HG03575 (cell line): ENCODE data around the gene ZNF573.

Experiments used
- ATAC-seq: cut with Tn5 transposase; IDR thresholded peaks from one replicate; pipeline ENCODE4 v1.9.1; 2021; ENCODE audit not compliant: unreplicated experiment, insufficient number of reproducible peaks, low FRiP score; ENCODE audit errors: extremely low read depth

Gene ZNF573

DNA sequence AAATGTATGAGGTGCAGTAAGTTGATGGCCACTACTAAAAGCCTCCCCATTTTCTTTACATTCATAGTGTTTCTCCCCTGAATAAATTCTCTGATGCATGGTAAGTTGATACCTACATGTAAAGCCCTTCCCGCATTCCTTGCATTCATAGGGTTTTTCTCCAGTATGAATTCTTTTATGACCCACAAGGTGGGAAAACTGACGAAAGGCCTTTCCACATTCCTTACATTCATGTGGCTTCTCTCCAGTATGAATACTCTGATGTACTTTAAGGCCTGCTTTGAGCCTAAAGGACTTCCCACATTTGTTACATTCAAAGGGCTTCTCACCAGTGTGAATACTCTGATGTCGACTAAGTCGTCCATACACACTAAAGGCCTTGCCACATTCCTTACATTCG, 80.3 kb downstream of the ZNF573 start:
- no peak for ATAC-seq

DNA sequence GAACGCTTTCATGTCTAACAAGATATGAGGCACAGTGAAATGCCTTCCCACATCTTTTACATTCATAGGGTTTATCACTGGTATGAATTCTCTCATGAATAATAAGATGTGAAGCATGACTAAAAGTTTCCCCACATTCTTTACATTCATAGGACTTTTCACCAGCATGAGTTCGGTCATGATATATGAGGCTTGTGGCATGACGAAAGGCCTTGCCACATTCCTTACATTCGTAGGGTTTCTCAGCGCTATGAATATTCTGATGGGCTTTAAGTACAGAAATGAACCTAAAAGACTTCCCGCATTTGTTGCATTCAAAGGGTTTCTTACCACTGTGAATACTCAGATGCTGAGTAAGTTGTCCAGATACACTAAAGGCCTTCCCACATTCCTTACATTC, 81.2 kb downstream of the ZNF573 start:
- no peak for ATAC-seq

DNA sequence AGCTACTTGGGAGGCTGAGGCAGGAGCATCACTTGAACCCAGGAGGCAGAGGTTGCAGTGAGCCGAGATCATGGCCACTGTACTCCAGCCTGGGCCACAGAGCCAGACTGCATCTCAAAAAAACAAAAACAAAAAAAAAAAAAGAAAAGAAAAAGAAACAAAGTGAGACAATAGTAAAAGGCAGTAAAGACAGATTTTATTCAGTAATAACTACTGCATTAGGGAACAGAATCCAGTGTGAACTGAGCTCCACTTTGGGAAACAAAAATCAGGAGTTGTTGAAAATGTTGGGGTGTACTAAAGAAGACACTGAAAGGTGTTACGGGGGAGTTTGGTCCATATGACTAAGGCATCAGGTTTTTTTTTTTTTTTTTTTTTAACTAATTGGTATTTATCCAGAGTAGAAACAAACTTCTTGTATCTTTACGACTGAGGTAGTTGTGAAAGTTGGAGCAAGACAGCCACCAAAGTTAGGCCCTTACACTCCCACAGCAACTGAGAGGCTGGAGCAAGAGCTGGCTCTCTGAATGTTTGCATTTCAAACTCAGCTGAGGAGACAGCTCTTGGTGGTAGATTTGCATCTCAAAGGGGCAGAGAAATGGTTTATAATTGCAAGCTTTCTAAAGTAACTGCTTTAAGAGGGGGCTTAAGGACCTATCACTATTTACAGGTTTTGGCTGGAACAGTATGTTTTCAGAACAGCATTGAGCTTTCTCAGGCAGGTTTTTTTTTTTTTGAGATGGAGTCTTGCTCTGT, 84.1 kb downstream of the ZNF573 start:
- no peak for ATAC-seq

DNA sequence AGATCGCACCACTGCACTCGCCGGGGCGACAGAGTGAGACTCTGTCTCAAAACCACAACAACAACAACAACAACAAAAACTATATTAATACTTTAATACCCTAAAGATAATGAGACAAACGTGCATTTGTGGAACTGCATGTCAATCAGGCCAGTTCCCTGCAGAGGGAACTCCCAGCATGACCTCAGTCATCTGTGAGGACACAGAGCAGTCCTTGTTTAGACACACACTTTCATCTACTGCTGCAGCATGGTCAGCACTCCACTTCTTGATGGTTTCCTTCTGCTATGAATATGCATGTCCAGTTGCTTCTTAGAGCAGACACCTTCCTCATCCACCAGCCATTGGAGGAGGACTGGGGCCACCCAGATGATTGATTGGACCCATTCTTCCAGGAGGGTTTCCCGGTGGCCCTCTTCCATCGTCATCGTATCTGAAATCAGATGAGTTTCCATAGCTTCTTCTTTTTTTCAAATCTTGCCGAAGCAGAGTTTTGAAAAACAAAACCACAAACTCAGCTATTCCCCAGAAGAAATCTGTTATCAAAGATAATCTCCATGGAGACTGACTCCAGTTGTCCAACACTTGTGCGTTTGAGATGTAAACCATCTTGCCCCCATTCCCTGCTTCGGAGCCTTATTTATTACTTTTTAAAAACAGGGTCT, 86.3 kb downstream of the ZNF573 start:
- no peak for ATAC-seq

DNA sequence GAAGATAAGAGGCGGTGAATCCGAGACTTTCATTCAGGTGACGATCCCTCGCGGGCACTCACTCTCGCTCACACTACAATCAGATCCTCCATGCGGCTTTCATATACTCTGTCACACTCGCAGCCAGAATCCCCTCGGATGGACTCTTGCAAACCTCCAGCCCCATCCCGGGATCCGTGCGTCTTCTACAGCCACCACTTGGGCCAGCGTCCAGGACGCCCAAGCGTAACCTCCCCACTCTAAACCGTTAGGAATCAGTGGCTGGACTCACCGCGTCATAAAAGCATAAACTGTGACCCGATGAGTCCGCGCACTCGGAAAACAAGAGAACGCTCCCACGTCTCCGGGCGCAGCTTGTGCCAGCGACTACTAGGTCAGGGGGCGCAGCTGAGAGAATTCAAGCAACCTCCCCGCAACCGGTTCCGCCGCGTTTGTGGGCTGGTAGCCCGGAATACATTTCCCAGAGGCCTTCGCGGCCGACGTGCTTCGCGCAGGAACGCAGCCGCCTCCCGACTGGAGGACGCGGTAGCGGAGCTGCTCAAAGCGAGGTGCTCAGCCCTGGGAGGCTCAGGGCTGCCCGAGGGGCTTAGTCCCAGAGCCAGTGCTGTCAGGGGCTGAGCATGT, 87.4 kb downstream of the ZNF573 start:
- no peak for ATAC-seq
